GM06990 (cell line): ENCODE results near the gene NBEA.

ENCODE experiments used
- DNase-seq: peaks from one replicate; pipeline ENCODE4 v3.0.0-alpha.2; 2011; ENCODE audit not compliant: insufficient read length; ENCODE audit errors: extremely low read depth
- H3K27me3 ChIP-seq: replicated peaks from 2 replicates; pipeline ENCODE4 v1.6.0; 2011; ENCODE audit warnings: low read length; ENCODE audit not compliant: control insufficient read depth, insufficient read depth
- H3K36me3 ChIP-seq: 2 replicates; pipeline ENCODE4 v1.5.1; 2011; ENCODE audit warnings: low read length; ENCODE audit not compliant: control insufficient read depth, insufficient read depth
- H3K4me3 ChIP-seq: replicated peaks from 2 replicates; pipeline ENCODE4 v1.5.1; 2011; ENCODE audit warnings: low read depth, mild to moderate bottlenecking, control low read depth, low read length
- CTCF ChIP-seq: IDR thresholded peaks from 2 replicates; pipeline ENCODE4 v1.5.1; 2011; ENCODE audit warnings: low read length, control low read depth, mild to moderate bottlenecking, inconsistent platforms; ENCODE audit not compliant: insufficient read depth, poor library complexity, severe bottlenecking

NBEA gene

GRCh38 chr13:35557475-35557874 lies 615.4 kb downstream of the NBEA start:
- Histone ChIP-seq H3K27me3 (no peaks in the 10 kb centered on the region), H3K4me3 (no peak overlapping the region), H3K36me3 (no peaks in the 10 kb centered on the region)
- DNase-seq: no peak
- TF ChIP-seq CTCF: no peak

- no peaks in the 10 kb centered on the region for H3K27me3 ChIP-seq
- TF ChIP-seq CTCF: no peak
- H3K36me3 ChIP-seq: no peaks in the 10 kb centered on the region
- no peak overlapping the region for H3K4me3 ChIP-seq
- no peak for DNase-seq
Measured at GRCh38 chr13:35561540-35561939, 619.5 kb downstream of the NBEA start.

- Histone ChIP-seq H3K27me3 (no peaks in the 10 kb centered on the region), H3K4me3 (no peak overlapping the region), H3K36me3 (no peaks in the 10 kb centered on the region)
- no peak for DNase-seq
- TF ChIP-seq CTCF: no peak
Measured at GRCh38 chr13:35565273-35565672, 623.2 kb downstream of the NBEA start.

GRCh38 chr13:35566340-35566739 lies 624.3 kb downstream of the NBEA start:
- no peaks in the 10 kb centered on the region for H3K27me3 ChIP-seq
- no peak overlapping the region for H3K4me3 ChIP-seq
- no peaks in the 10 kb centered on the region for H3K36me3 ChIP-seq
- TF ChIP-seq CTCF: no peak
- no peak for DNase-seq

- no peak overlapping the region for H3K4me3 ChIP-seq
- TF ChIP-seq CTCF: no peak
- no peak for DNase-seq
- H3K36me3 ChIP-seq: no peaks in the 10 kb centered on the region
- H3K27me3 ChIP-seq: no peaks in the 10 kb centered on the region
Measured at GRCh38 chr13:35567406-35567980, 625.4 kb downstream of the NBEA start.

- no peak for DNase-seq
- no peaks in the 10 kb centered on the region for H3K27me3 ChIP-seq
- TF ChIP-seq CTCF: no peak
Measured at GRCh38 chr13:35573639-35574038, 631.6 kb downstream of the NBEA start.

More at GRCh38 chr13:35573639-35574038, 631.6 kb downstream of the NBEA start:
- H3K4me3 ChIP-seq: no peak overlapping the region
- H3K36me3 ChIP-seq: no peaks in the 10 kb centered on the region
